HepG2 (cell line): ENCODE results near the gene WDR43. TPM values are rescaled to one million over a fixed set of nuclear protein-coding genes. Genes with fewer than 3 reads are reported as not detected.
A peak's percentile ranks its signal among the peaks of the same experiment; 100 is the strongest.

Experiments
- ARID5B ChIP-seq: IDR thresholded peaks from 2 replicates; pipeline ENCODE4 v1.4.0; 2020; ENCODE audit warnings: mild to moderate bottlenecking, missing genetic modification reagents
- ELF4 ChIP-seq: sonication (generic); formaldehyde crosslinking; IDR thresholded peaks from 2 replicates; pipeline ENCODE4 v1.5.0; 2020; ENCODE audit warnings: missing genetic modification reagents, mild to moderate bottlenecking, moderate library complexity, borderline replicate concordance
- FLYWCH1 ChIP-seq: sonication (generic); formaldehyde crosslinking; IDR thresholded peaks from 2 replicates; pipeline ENCODE4 v1.8.1; 2023; ENCODE audit warnings: mild to moderate bottlenecking, missing genetic modification reagents
- MAX ChIP-seq: IDR thresholded peaks from 2 replicates; pipeline ENCODE4 v1.6.1; 2012; ENCODE audit warnings: inconsistent platforms
- SAP130 ChIP-seq: IDR thresholded peaks from 2 replicates; pipeline ENCODE4 v1.6.1; 2016; ENCODE audit warnings: low read depth
- STAT5B ChIP-seq: sonication (generic); formaldehyde crosslinking; IDR thresholded peaks from 2 replicates; pipeline ENCODE4 v1.4.0; 2020; ENCODE audit warnings: missing genetic modification reagents
- ZNF205 ChIP-seq: IDR thresholded peaks from 2 replicates; pipeline ENCODE4 v1.6.1; 2018; ENCODE audit warnings: missing biosample characterization, missing genetic modification reagents
- polyA plus RNA-seq, 8 experiments: library from polyadenylated mRNA; depleted of rRNA in 3 of 8; stranded (reverse) in 7 of 8; unstranded in 1 of 8; fragments of >200 nt; fragmentation: Illumina TruSeq in 4 of 8; extraction: Trizol in 4 of 8; gene quantifications; 2 replicates each; pipeline versions ENCODE4 v1.2.1 to v1.2.3, GENCODE V29; 2011 to 2016; ENCODE audit warnings: low read depth in 4 of 8, missing spikeins in 1 of 8, mixed read lengths in 1 of 8; ENCODE audit not compliant: insufficient read depth in 1 of 8
- total RNA-seq, 5 experiments: library from RNA; depleted of rRNA; stranded (reverse); fragments of >200 nt; fragmentation: Illumina TruSeq; extraction: Trizol; gene quantifications; 2 replicates each; pipeline ENCODE4 v1.2.3, GENCODE V29; 2016; ENCODE audit warnings: low read depth in 1 of 5
- TF ChIP-seq, protein P1 (sequence below): sonication (generic); formaldehyde crosslinking; IDR thresholded peaks from 2 replicates; pipeline ENCODE4 v1.5.0; 2020; ENCODE audit warnings: mild to moderate bottlenecking, missing genetic modification reagents
- TF ChIP-seq, protein P2 (sequence below): sonication (generic); formaldehyde crosslinking; IDR thresholded peaks from 2 replicates; pipeline ENCODE4 v1.5.1; 2020; ENCODE audit warnings: mild to moderate bottlenecking, missing genetic modification reagents
- TF ChIP-seq, protein P3 (sequence below): sonication (generic); formaldehyde crosslinking; IDR thresholded peaks from 2 replicates; pipeline ENCODE4 v1.5.0; 2020; ENCODE audit warnings: mild to moderate bottlenecking, missing genetic modification reagents, borderline replicate concordance

Gene WDR43
- total and polyA plus RNA-seq, 2 of the 13 experiments (the other 11 are each of a cell fraction or from before 2014, with no cell fraction given), result 121 to 167 TPM

DNA sequence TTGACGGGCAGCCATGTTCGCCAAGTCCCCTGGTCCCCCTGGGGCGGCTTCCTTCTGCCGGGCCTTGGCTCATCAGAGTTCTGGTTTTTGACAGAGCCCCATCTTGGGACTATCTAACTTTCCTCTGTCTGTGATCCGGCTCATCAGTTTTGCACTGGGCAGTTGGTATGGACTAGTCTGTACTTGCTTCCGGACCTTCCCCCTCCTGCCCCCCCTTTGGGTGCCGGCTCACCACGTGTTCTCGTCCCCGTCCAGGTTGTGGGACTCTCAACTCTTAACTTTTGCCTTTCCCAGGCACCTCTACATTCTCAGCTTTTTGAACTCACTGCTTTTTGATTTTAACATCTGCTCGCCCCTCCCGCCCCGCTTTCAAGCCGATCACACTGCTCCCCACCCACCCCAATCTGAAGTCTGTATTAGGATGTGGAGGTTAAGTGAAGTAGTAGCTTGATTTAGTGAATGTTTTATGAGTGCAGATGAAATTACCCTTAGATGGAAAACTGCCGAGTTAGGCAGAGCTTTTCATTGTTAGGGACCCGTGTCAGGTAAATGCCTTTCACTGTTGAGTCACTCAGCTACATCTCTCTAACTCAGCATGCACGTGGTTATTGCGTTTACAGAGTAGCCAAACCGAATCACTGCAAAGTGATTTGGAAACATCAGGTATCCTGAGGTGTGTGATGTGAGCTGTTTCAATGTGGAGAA is 874 bp downstream of the WDR43 start (continued):
- TF ChIP-seq ARID5B, result no peak
- no peak for TF ChIP-seq ZNF205 (CRISPR knock-in tag)
- no peak for TF ChIP-seq STAT5B
- TF ChIP-seq, protein P1, sequence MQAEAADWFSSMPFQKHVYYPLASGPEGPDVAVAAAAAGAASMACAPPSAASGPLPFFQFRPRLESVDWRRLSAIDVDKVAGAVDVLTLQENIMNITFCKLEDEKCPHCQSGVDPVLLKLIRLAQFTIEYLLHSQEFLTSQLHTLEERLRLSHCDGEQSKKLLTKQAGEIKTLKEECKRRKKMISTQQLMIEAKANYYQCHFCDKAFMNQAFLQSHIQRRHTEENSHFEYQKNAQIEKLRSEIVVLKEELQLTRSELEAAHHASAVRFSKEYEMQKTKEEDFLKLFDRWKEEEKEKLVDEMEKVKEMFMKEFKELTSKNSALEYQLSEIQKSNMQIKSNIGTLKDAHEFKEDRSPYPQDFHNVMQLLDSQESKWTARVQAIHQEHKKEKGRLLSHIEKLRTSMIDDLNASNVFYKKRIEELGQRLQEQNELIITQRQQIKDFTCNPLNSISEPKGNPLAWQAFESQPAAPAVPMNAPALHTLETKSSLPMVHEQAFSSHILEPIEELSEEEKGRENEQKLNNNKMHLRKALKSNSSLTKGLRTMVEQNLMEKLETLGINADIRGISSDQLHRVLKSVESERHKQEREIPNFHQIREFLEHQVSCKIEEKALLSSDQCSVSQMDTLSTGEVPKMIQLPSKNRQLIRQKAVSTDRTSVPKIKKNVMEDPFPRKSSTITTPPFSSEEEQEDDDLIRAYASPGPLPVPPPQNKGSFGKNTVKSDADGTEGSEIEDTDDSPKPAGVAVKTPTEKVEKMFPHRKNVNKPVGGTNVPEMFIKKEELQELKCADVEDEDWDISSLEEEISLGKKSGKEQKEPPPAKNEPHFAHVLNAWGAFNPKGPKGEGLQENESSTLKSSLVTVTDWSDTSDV (CRISPR knock-in tag), result no peak
- TF ChIP-seq MAX, result peak; percentile 87
- peak; percentile 83 for TF ChIP-seq SAP130
- no peak for TF ChIP-seq ELF4 (CRISPR knock-in tag)
- 0 out of 2 replicates have a peak, but pooled peaks have one; percentile 42 for TF ChIP-seq FLYWCH1 (CRISPR knock-in tag)
- TF ChIP-seq, protein P2, sequence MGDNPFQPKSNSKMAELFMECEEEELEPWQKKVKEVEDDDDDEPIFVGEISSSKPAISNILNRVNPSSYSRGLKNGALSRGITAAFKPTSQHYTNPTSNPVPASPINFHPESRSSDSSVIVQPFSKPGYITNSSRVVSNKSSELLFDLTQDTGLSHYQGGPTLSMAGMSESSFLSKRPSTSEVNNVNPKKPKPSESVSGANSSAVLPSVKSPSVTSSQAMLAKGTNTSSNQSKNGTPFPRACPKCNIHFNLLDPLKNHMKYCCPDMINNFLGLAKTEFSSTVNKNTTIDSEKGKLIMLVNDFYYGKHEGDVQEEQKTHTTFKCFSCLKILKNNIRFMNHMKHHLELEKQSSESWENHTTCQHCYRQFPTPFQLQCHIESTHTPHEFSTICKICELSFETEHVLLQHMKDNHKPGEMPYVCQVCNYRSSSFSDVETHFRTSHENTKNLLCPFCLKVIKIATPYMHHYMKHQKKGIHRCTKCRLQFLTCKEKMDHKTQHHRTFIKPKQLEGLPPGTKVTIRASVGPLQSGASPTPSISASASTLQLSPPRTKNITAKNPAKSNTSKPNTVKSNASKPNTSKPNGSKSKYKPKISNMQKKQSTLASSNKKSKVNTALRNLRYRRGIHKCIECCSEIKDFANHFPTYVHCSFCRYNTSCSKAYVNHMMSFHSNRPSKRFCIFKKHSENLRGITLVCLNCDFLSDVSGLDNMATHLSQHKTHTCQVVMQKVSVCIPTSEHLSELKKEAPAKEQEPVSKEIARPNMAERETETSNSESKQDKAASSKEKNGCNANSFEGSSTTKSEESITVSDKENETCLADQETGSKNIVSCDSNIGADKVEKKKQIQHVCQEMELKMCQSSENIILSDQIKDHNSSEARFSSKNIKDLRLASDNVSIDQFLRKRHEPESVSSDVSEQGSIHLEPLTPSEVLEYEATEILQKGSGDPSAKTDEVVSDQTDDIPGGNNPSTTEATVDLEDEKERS, result no peak
- TF ChIP-seq, protein P3, sequence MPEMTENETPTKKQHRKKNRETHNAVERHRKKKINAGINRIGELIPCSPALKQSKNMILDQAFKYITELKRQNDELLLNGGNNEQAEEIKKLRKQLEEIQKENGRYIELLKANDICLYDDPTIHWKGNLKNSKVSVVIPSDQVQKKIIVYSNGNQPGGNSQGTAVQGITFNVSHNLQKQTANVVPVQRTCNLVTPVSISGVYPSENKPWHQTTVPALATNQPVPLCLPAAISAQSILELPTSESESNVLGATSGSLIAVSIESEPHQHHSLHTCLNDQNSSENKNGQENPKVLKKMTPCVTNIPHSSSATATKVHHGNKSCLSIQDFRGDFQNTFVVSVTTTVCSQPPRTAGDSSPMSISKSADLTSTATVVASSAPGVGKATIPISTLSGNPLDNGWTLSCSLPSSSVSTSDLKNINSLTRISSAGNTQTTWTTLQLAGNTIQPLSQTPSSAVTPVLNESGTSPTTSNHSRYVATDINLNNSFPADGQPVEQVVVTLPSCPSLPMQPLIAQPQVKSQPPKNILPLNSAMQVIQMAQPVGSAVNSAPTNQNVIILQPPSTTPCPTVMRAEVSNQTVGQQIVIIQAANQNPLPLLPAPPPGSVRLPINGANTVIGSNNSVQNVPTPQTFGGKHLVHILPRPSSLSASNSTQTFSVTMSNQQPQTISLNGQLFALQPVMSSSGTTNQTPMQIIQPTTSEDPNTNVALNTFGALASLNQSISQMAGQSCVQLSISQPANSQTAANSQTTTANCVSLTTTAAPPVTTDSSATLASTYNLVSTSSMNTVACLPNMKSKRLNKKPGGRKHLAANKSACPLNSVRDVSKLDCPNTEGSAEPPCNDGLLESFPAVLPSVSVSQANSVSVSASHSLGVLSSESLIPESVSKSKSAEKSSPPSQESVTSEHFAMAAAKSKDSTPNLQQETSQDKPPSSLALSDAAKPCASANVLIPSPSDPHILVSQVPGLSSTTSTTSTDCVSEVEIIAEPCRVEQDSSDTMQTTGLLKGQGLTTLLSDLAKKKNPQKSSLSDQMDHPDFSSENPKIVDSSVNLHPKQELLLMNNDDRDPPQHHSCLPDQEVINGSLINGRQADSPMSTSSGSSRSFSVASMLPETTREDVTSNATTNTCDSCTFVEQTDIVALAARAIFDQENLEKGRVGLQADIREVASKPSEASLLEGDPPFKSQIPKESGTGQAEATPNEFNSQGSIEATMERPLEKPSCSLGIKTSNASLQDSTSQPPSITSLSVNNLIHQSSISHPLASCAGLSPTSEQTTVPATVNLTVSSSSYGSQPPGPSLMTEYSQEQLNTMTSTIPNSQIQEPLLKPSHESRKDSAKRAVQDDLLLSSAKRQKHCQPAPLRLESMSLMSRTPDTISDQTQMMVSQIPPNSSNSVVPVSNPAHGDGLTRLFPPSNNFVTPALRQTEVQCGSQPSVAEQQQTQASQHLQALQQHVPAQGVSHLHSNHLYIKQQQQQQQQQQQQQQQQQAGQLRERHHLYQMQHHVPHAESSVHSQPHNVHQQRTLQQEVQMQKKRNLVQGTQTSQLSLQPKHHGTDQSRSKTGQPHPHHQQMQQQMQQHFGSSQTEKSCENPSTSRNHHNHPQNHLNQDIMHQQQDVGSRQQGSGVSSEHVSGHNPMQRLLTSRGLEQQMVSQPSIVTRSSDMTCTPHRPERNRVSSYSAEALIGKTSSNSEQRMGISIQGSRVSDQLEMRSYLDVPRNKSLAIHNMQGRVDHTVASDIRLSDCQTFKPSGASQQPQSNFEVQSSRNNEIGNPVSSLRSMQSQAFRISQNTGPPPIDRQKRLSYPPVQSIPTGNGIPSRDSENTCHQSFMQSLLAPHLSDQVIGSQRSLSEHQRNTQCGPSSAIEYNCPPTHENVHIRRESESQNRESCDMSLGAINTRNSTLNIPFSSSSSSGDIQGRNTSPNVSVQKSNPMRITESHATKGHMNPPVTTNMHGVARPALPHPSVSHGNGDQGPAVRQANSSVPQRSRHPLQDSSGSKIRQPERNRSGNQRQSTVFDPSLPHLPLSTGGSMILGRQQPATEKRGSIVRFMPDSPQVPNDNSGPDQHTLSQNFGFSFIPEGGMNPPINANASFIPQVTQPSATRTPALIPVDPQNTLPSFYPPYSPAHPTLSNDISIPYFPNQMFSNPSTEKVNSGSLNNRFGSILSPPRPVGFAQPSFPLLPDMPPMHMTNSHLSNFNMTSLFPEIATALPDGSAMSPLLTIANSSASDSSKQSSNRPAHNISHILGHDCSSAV (CRISPR knock-in tag), result no peak
